ENCODE results near the gene MSGN1. TPM values are rescaled to one million over a fixed set of nuclear protein-coding genes. Genes with fewer than 3 reads are reported as not detected.

MSGN1 gene
- total RNA-seq, 1 experiment from 2014 or later: not detected

DNA sequence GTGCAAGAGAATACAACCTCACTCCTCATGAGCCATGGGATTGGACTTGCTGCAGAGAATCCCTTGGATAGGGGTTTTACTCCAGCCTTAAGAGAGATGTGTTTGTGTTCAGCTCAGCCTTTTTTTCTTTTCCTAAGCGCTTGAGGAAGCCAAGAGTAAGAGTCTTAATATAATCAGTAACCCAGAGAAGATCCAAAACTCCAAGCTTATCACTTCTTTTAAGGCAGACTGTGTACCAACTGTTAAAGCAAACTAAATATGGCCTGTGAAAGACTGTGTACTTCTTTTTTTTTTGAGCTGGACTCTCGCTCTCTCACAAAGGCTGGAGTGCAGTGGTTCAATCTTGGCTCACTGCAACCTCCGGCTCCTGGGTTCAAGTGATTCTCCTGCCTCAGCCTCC is 30.4 kb downstream of the MSGN1 start:
- no peak overlapping the region for H2BK12ac ChIP-seq (ENCODE audit: insufficient read length, low read depth, low read length)
- H2AK5ac ChIP-seq (ENCODE audit: insufficient read length, low read length): no peak overlapping the region
- no peak overlapping the region for H3K23ac ChIP-seq (ENCODE audit: insufficient read length, low read depth, low read length)
- no peak overlapping the region for H4K91ac ChIP-seq (ENCODE audit: insufficient read length, low read depth, low read length)
- H2BK120ac ChIP-seq (ENCODE audit: low read depth, low read length, poor library complexity, severe bottlenecking): no peak overlapping the region
- H3K27ac ChIP-seq (ENCODE audit: insufficient read length, low read depth, low read length): no peak overlapping the region
- no peak overlapping the region for H3K4me2 ChIP-seq (ENCODE audit: insufficient read depth, insufficient read length, low read length)
- H3K9me3 ChIP-seq (ENCODE audit: control insufficient read depth, low read depth, low read length): no peaks in the 10 kb centered on the region
- H2AFZ ChIP-seq (ENCODE audit: low read length): no peak overlapping the region
- Mint-ChIP-seq H3K27ac (no peak overlapping the region), H3K9me3 (no peaks in the 10 kb centered on the region), H3K27me3 (ENCODE audit: low read depth) (peaks cover 2% of the 10 kb centered on the region; the same call in 1 of the 2 replicates), H3K4me1 (peaks cover 2 to 3% of the 10 kb centered on the region in 2 experiments; a peak in 2 of 4 replicates), H3K36me3 (ENCODE audit: insufficient read depth in 1 of 3, low read depth in 3 of 3) (no peaks in the 10 kb centered on the region), H3K4me3 (no peak overlapping the region)
- H3K4me1 ChIP-seq (ENCODE audit: insufficient read depth, low read length): no peaks in the 10 kb centered on the region
- H3K27me3 ChIP-seq (ENCODE audit: insufficient read depth, low read length): no peaks in the 10 kb centered on the region
- no peak overlapping the region for H2BK20ac ChIP-seq (ENCODE audit: low read depth, low read length, poor library complexity, severe bottlenecking)
- no peak overlapping the region for H3K4ac ChIP-seq (ENCODE audit: low read depth, low read length)
- H4K8ac ChIP-seq (replicated peaks; ENCODE audit: insufficient read length, low read depth, low read length): no peak overlapping the region
- H4K20me1 ChIP-seq (ENCODE audit: control insufficient read depth, insufficient read depth, insufficient read length): no peaks in the 10 kb centered on the region
- H3K79me1 ChIP-seq (ENCODE audit: insufficient read depth, low read depth, low read length, poor library complexity, severe bottlenecking): no peaks in the 10 kb centered on the region
- TF ChIP-seq CTCF (conservative IDR thresholded peaks at IDR 0.05): no peak
- H3K14ac ChIP-seq (ENCODE audit: insufficient read depth, low read length): no peak overlapping the region
- no peak overlapping the region for H4K5ac ChIP-seq (ENCODE audit: insufficient read length, low read depth, low read length)
- WGBS (ENCODE audit: extremely low coverage, insufficient read length, low lambda C conversion rate): no CpG with 5 or more reads among the region's 3 CpGs
- DNase-seq: no peak
- H2BK5ac ChIP-seq (ENCODE audit: insufficient read length, low read length): no peak overlapping the region
- no peak overlapping the region for H3K18ac ChIP-seq (ENCODE audit: insufficient read length, low read depth, low read length)
- H3K56ac ChIP-seq (ENCODE audit: insufficient read length, low read depth, low read length): no peak overlapping the region
- no peaks in the 10 kb centered on the region for H3K23me2 ChIP-seq (ENCODE audit: insufficient read length, low read depth, low read length, poor library complexity, severe bottlenecking)
- no peak overlapping the region for H3K9ac ChIP-seq (ENCODE audit: extremely low read depth, insufficient read length, low read length)
- no peak overlapping the region for H2BK15ac ChIP-seq (ENCODE audit: low read depth, low read length)
- H3K79me2 ChIP-seq (ENCODE audit: insufficient read depth, low read length): no peaks in the 10 kb centered on the region
- H3T11ph ChIP-seq (ENCODE audit: low read length): no peak overlapping the region

Measured in H9 (cell line).